DMS 273 (cell line): ENCODE data around the gene TMEM171.

Source experiments
- DNase-seq: peaks from one replicate; lab custom pipeline; 2025; ENCODE audit not compliant: unreplicated experiment; lab: John Stamatoyannopoulos, UW

The TMEM171 gene

GRCh38 chr5:73119451-73120157 lies 771 bp upstream of the TMEM171 start:
- no peak for DNase-seq

GRCh38 chr5:73121119-73121463 lies 716 bp downstream of the TMEM171 start:
- no peak for DNase-seq

- DNase-seq, result no peak
Observed at GRCh38 chr5:73122875-73123810, 2.8 kb downstream of the TMEM171 start.

GRCh38 chr5:73125289-73125688 lies 4.9 kb downstream of the TMEM171 start:
- no peak for DNase-seq

- DNase-seq, result no peak
Observed at GRCh38 chr5:73126381-73126780, 6.0 kb downstream of the TMEM171 start.

- no peak for DNase-seq
Observed at GRCh38 chr5:73126957-73127356, 6.6 kb downstream of the TMEM171 start.

GRCh38 chr5:73129143-73129542 lies 8.8 kb downstream of the TMEM171 start:
- no peak for DNase-seq

- DNase-seq, result no peak
Observed at GRCh38 chr5:73130811-73131210, 10.4 kb downstream of the TMEM171 start.

- DNase-seq, result no peak
Observed at GRCh38 chr5:73131711-73132425, 11.5 kb downstream of the TMEM171 start.

- DNase-seq, result no peak
Observed at GRCh38 chr5:73132759-73133158, 12.4 kb downstream of the TMEM171 start.

GRCh38 chr5:73135021-73135420 lies 14.6 kb downstream of the TMEM171 start:
- DNase-seq, result no peak

- DNase-seq, result peak; percentile 69
Observed at GRCh38 chr5:73135429-73136054, 15.2 kb downstream of the TMEM171 start.

- no peak for DNase-seq
Observed at GRCh38 chr5:73136055-73136562, 15.7 kb downstream of the TMEM171 start.

- no peak for DNase-seq
Observed at GRCh38 chr5:73137563-73138530, 17.5 kb downstream of the TMEM171 start.

- no peak for DNase-seq
Observed at GRCh38 chr5:73139485-73139884, 19.1 kb downstream of the TMEM171 start.

- no peak for DNase-seq
Observed at GRCh38 chr5:73140801-73141200, 20.4 kb downstream of the TMEM171 start.

- no peak for DNase-seq
Observed at GRCh38 chr5:73142035-73142434, 21.7 kb downstream of the TMEM171 start.

- DNase-seq, result no peak
Observed at GRCh38 chr5:73143716-73144115, 23.3 kb downstream of the TMEM171 start.

GRCh38 chr5:73149540-73149939 lies 29.2 kb downstream of the TMEM171 start:
- no peak for DNase-seq

- DNase-seq, result no peak
Observed at GRCh38 chr5:73150876-73151275, 30.5 kb downstream of the TMEM171 start.
